HepG2 (cell line): ENCODE data around the gene MCM6. TPM values are rescaled to one million over a fixed set of nuclear protein-coding genes. Genes with fewer than 3 reads are reported as not detected.

ENCODE experiments used
- ATAC-seq: fragments of 200-7000 bp; cut with Tn5 transposase; 3 replicates; pipeline ENCODE4 v1.9.1; 2020; ENCODE audit warnings: mild to moderate bottlenecking, moderate library complexity
- BruUV-seq: library from RNA; stranded (reverse); fragments of 400-500 nt; replicated peaks from 2 replicates; lab custom pipeline; 2021; lab: Mats Ljungman, UMichigan
- CTCF ChIA-PET: fragments of 300-600 bp; formaldehyde crosslinking; extraction: SDS; loops from one replicate; lab custom pipeline; 2021; ENCODE audit warnings: low total read pairs, inconsistent platforms, low intra/inter-chr PET ratio; lab: Yijun Ruan, JAX
- POLR2A ChIA-PET: fragments of 350-600 bp; sonication (Branson Sonifier 250); formaldehyde crosslinking; loops from one replicate; lab custom pipeline; 2020; ENCODE audit warnings: antibody characterized with exemption, inconsistent platforms; lab: Yijun Ruan, JAX
- DNase-seq: peaks from one replicate; pipeline ENCODE4 v3.0.0-alpha.2; 2015; ENCODE audit warnings: low spot score
- FAIRE-seq: peaks from 3 replicates; lab custom pipeline; 2011; peaks lifted over from hg19 to GRCh38; lab: Jason Lieb, UNC
- H2AFZ ChIP-seq: one replicate; pipeline ENCODE4 v1.6.1; 2011; ENCODE audit warnings: low read length, inconsistent platforms
- H3K27ac ChIP-seq: fragments of 300-600 bp; 3 replicates; pipeline ENCODE4 v1.8.0; 2011; ENCODE audit warnings: mixed run types, mild to moderate bottlenecking, mixed read lengths, low read length, inconsistent platforms; ENCODE audit not compliant: insufficient read depth; ENCODE audit errors: extremely low read length
- H3K27me3 ChIP-seq, 2 experiments: fragments of 200-600 bp in 1 of 2; 2 replicates in 1 of 2; 3 replicates in 1 of 2; pipeline versions ENCODE4 v1.6.0 to v1.8.0; 2011; ENCODE audit warnings: low read length in 2 of 2, mild to moderate bottlenecking in 2 of 2, moderate library complexity in 2 of 2, inconsistent platforms in 1 of 2; ENCODE audit not compliant: insufficient read depth in 2 of 2, control insufficient read depth in 1 of 2
- H3K36me3 ChIP-seq, 2 experiments: fragments of 200-600 bp in 1 of 2; replicated peaks in 1 of 2; 2 replicates in 1 of 2; 3 replicates in 1 of 2; pipeline versions ENCODE4 v1.5.1 to v1.8.0; 2011; ENCODE audit warnings: low read length in 2 of 2, inconsistent platforms in 1 of 2; ENCODE audit not compliant: insufficient read depth in 2 of 2, control insufficient read depth in 1 of 2
- H3K4me1 ChIP-seq: 2 replicates; pipeline ENCODE4 v1.5.1; 2012; ENCODE audit warnings: low read length, inconsistent platforms; ENCODE audit not compliant: insufficient read depth
- H3K4me2 ChIP-seq: 2 replicates; pipeline ENCODE4 v1.6.0; 2011; ENCODE audit warnings: low read depth, low read length, inconsistent platforms
- H3K4me3 ChIP-seq, 3 experiments: fragments of 200-600 bp in 1 of 3; sonication (generic), shearing (Covaris generic) in 1 of 3; replicated peaks in 1 of 3; 2 replicates each; pipeline ENCODE4 v1.5.1; 2011 to 2016; ENCODE audit warnings: low read length in 3 of 3, inconsistent platforms in 2 of 3, low read depth in 2 of 3, mild to moderate bottlenecking in 2 of 3, control low read depth in 1 of 3, mixed read lengths in 1 of 3; ENCODE audit not compliant: insufficient read depth in 1 of 3
- H3K79me2 ChIP-seq: one replicate; pipeline ENCODE4 v1.6.1; 2011; ENCODE audit warnings: low read length, inconsistent platforms; ENCODE audit not compliant: insufficient read depth
- H3K9ac ChIP-seq: 2 replicates; pipeline ENCODE4 v1.6.0; 2011; ENCODE audit warnings: mild to moderate bottlenecking, low read depth, low read length, inconsistent platforms; ENCODE audit not compliant: insufficient read depth
- H3K9me3 ChIP-seq: 2 replicates; pipeline ENCODE4 v1.5.1; 2012; ENCODE audit warnings: mild to moderate bottlenecking, low read length
- H4K20me1 ChIP-seq: 2 replicates; pipeline ENCODE4 v1.6.0; 2011; ENCODE audit warnings: inconsistent platforms, mild to moderate bottlenecking, low read length, moderate library complexity; ENCODE audit not compliant: insufficient read depth
- AKAP8 ChIP-seq: sonication (generic); formaldehyde crosslinking; IDR thresholded peaks from 2 replicates; pipeline ENCODE4 v1.5.1; 2020; ENCODE audit warnings: mild to moderate bottlenecking, missing genetic modification reagents
- ATF7-NPFF ChIP-seq: sonication (generic); formaldehyde crosslinking; IDR thresholded peaks from 2 replicates; pipeline ENCODE4 v1.8.1; 2023; ENCODE audit warnings: mild to moderate bottlenecking, low read depth, missing genetic modification reagents, moderate library complexity
- CBX2 ChIP-seq, 2 experiments: fragments of 200-600 bp in 1 of 2; sonication (generic); formaldehyde crosslinking in 1 of 2; IDR thresholded peaks; 2 replicates each; pipeline versions ENCODE4 v1.7.0 to v1.8.1; 2018 to 2022; ENCODE audit warnings: low read depth in 2 of 2, low read length in 1 of 2, mild to moderate bottlenecking in 1 of 2, missing genetic modification reagents in 1 of 2
- HMG20A ChIP-seq: IDR thresholded peaks from 2 replicates; pipeline ENCODE4 v1.6.1; 2016; ENCODE audit warnings: borderline replicate concordance
- SOX5 ChIP-seq: IDR thresholded peaks from 2 replicates; pipeline ENCODE4 v1.6.1; 2016; ENCODE audit warnings: borderline replicate concordance
- SRSF4 ChIP-seq: fragments of 200-400 bp; formaldehyde crosslinking; IDR thresholded peaks from one replicate; pipeline ENCODE4 v1.6.1; 2018; ENCODE audit warnings: mild to moderate bottlenecking, low read depth, low read length, moderate library complexity; ENCODE audit not compliant: poor library complexity, severe bottlenecking
- SSRP1 ChIP-seq: IDR thresholded peaks from 2 replicates; pipeline ENCODE4 v1.6.1; 2016; ENCODE audit warnings: control low read depth
- SUZ12 ChIP-seq: fragments of 150-350 bp; IDR thresholded peaks from 2 replicates; pipeline ENCODE4 v1.6.1; 2014; ENCODE audit warnings: low read depth, low read length
- TCF7L2 ChIP-seq: IDR thresholded peaks from 2 replicates; pipeline ENCODE4 v1.6.1; 2011; ENCODE audit warnings: mild to moderate bottlenecking, low read depth, low read length, moderate library complexity
- ZBTB21 ChIP-seq: sonication (generic); formaldehyde crosslinking; IDR thresholded peaks from 2 replicates; pipeline ENCODE4 v1.4.0; 2020; ENCODE audit warnings: missing genetic modification reagents
- ZNF101 ChIP-seq: sonication (generic); formaldehyde crosslinking; IDR thresholded peaks from 2 replicates; pipeline ENCODE4 v1.4.0; 2020; ENCODE audit warnings: mild to moderate bottlenecking, low read depth, missing genetic modification reagents, borderline replicate concordance
- ZNF501 ChIP-seq: sonication (generic); formaldehyde crosslinking; IDR thresholded peaks from 2 replicates; pipeline ENCODE4 v1.5.1; 2020; ENCODE audit warnings: mild to moderate bottlenecking, moderate library complexity, missing genetic modification reagents
- WGBS: methylation state at CpG from one replicate; pipeline ENCODE4 v1.1.6; 2017; ENCODE audit warnings: low lambda C conversion rate; 5-methylcytosine and 5-hydroxymethylcytosine counted together
- in situ Hi-C: cut with HindIII; loops from 2 replicates; pipeline ENCODE4 v1.10.0; 2017; ENCODE audit warnings: low pct_unique_long_range_greater_than_20kb; ENCODE audit not compliant: extremely low pct_ligation_motif_present
- intact Hi-C: fragments of 100-400 bp; cut with micrococcal nuclease; formaldehyde crosslinking; loops from one replicate; pipeline ENCODE4 v1.10.0; 2022; ENCODE audit not compliant: unreplicated experiment
- polyA plus RNA-seq, 8 experiments: library from polyadenylated mRNA; depleted of rRNA in 3 of 8; stranded (reverse) in 7 of 8; unstranded in 1 of 8; fragments of >200 nt; fragmentation: Illumina TruSeq in 4 of 8; extraction: Trizol in 4 of 8; gene quantifications; 2 replicates each; pipeline versions ENCODE4 v1.2.1 to v1.2.3, GENCODE V29; 2011 to 2016; ENCODE audit warnings: low read depth in 4 of 8, missing spikeins in 1 of 8, mixed read lengths in 1 of 8; ENCODE audit not compliant: insufficient read depth in 1 of 8
- total RNA-seq, 5 experiments: library from RNA; depleted of rRNA; stranded (reverse); fragments of >200 nt; fragmentation: Illumina TruSeq; extraction: Trizol; gene quantifications; 2 replicates each; pipeline ENCODE4 v1.2.3, GENCODE V29; 2016; ENCODE audit warnings: low read depth in 1 of 5
- TF ChIP-seq, protein P1 (sequence below): sonication (generic); formaldehyde crosslinking; conservative IDR thresholded peaks from 2 replicates; pipeline ENCODE4 v1.4.0; 2020; ENCODE audit warnings: missing genetic modification reagents
- TF ChIP-seq, protein P2 (sequence below): sonication (generic); formaldehyde crosslinking; IDR thresholded peaks from 2 replicates; pipeline ENCODE4 v1.9.0; 2021; ENCODE audit warnings: missing genetic modification reagents, mild to moderate bottlenecking, borderline replicate concordance
- TF ChIP-seq, protein P3 (sequence below): sonication (generic); formaldehyde crosslinking; IDR thresholded peaks from 2 replicates; pipeline ENCODE4; 2020; ENCODE audit warnings: missing genetic modification reagents, mild to moderate bottlenecking, borderline replicate concordance
- TF ChIP-seq, protein P4 (sequence below): sonication (generic); formaldehyde crosslinking; IDR thresholded peaks from 2 replicates; pipeline ENCODE4 v1.4.0; 2020; ENCODE audit warnings: missing genetic modification reagents

The MCM6 gene
- total and polyA plus RNA-seq, 2 of the 13 experiments (the other 11 are each of a cell fraction or from before 2014, with no cell fraction given), result 9.7 to 18.7 TPM

DNA sequence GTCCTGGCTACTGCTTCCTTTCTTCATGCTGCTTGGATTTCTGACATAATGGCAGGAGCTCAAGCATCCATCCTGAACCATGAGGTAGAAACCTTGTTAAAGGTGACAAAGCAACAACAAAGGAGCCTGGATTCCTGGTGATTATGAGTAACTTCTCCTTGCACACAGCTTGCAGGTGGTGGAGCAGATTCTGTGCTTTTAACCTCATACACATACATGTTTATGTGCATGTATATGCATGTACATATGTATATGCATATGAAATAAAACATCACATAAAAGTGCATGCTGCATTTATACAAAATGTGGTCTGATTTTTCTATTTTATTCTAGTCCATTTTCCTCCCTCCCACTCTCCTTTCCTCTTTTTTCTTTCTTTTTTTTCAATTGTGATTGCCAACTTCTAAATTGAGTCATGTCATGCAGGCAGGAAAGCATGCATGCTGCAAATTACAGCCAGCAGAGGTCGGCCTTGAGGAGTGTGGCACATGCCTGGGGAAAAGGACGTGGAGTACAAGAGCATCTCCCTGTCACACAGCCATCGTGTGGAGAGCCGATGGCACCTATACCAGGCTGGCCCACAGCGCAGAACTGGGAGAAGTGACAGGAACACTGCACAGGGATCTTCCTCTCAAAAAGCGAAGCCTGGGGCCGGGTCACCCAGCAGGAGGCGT lies 57.2 kb downstream of the MCM6 start:
- no TSS peak for BruUV-seq
- POLR2A ChIA-PET, result no interaction called here
- in situ Hi-C loops, result loop anchor here (10.0 kb wide), 1 partner anchor 566 kb away; no protein-coding TSS in a partner anchor
- WGBS, result 44% methylated on average over 8 of the region's 8 CpGs
- peaks cover 0 to 7% of the 10 kb centered on the region in 2 experiments; a peak in 3 of 5 replicates for H3K27me3 ChIP-seq
- CTCF ChIA-PET, result interaction anchor here (1.5 kb wide), 1 partner anchor 559 kb away, joined by 7 read pairs; no protein-coding TSS in a partner anchor
- H3K4me3 ChIP-seq, result no peak overlapping the region
- H3K9me3 ChIP-seq, result no peaks in the 10 kb centered on the region; the same call in 1 of the 2 replicates
- no peaks in the 10 kb centered on the region for H4K20me1 ChIP-seq
- ATAC-seq, result peak; percentile 91
- intact Hi-C loops, result loop anchor here (1.0 kb wide), 1 partner anchor 565 kb away; no protein-coding TSS in a partner anchor
- H3K9ac ChIP-seq, result no peak overlapping the region
- peak; percentile 29 for DNase-seq
- no peaks in the 10 kb centered on the region for H3K4me1 ChIP-seq
- FAIRE-seq, result peak; percentile 66
- no peak overlapping the region for H2AFZ ChIP-seq
- no peak overlapping the region for H3K4me2 ChIP-seq
- no peaks in the 10 kb centered on the region for H3K79me2 ChIP-seq
- H3K36me3 ChIP-seq, result no peaks in the 10 kb centered on the region
- no peak overlapping the region for H3K27ac ChIP-seq
- TF ChIP-seq ZBTB21 (CRISPR knock-in tag) (no peak), SRSF4 (no peak), AKAP8 (CRISPR knock-in tag) (no peak), SOX5 (CRISPR knock-in tag) (no peak), ZNF501 (CRISPR knock-in tag) (no peak), ZNF101 (CRISPR knock-in tag) (no peak), CBX2 (IDR thresholded peaks at IDR 0.05; ENCODE audit: low read depth, low read length) (no peak), CBX2 (CRISPR knock-in tag; IDR thresholded peaks at IDR 0.05; ENCODE audit: low read depth) (no peak), SUZ12 (no peak), HMG20A (no peak), SSRP1 (no peak), ATF7-NPFF (CRISPR knock-in tag) (no peak), TCF7L2 (no peak)
- TF ChIP-seq, protein P1, sequence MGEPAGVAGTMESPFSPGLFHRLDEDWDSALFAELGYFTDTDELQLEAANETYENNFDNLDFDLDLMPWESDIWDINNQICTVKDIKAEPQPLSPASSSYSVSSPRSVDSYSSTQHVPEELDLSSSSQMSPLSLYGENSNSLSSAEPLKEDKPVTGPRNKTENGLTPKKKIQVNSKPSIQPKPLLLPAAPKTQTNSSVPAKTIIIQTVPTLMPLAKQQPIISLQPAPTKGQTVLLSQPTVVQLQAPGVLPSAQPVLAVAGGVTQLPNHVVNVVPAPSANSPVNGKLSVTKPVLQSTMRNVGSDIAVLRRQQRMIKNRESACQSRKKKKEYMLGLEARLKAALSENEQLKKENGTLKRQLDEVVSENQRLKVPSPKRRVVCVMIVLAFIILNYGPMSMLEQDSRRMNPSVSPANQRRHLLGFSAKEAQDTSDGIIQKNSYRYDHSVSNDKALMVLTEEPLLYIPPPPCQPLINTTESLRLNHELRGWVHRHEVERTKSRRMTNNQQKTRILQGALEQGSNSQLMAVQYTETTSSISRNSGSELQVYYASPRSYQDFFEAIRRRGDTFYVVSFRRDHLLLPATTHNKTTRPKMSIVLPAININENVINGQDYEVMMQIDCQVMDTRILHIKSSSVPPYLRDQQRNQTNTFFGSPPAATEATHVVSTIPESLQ, result no peak
- TF ChIP-seq, protein P2, sequence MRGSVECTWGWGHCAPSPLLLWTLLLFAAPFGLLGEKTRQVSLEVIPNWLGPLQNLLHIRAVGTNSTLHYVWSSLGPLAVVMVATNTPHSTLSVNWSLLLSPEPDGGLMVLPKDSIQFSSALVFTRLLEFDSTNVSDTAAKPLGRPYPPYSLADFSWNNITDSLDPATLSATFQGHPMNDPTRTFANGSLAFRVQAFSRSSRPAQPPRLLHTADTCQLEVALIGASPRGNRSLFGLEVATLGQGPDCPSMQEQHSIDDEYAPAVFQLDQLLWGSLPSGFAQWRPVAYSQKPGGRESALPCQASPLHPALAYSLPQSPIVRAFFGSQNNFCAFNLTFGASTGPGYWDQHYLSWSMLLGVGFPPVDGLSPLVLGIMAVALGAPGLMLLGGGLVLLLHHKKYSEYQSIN (CRISPR knock-in tag), result no peak
- TF ChIP-seq, protein P3, sequence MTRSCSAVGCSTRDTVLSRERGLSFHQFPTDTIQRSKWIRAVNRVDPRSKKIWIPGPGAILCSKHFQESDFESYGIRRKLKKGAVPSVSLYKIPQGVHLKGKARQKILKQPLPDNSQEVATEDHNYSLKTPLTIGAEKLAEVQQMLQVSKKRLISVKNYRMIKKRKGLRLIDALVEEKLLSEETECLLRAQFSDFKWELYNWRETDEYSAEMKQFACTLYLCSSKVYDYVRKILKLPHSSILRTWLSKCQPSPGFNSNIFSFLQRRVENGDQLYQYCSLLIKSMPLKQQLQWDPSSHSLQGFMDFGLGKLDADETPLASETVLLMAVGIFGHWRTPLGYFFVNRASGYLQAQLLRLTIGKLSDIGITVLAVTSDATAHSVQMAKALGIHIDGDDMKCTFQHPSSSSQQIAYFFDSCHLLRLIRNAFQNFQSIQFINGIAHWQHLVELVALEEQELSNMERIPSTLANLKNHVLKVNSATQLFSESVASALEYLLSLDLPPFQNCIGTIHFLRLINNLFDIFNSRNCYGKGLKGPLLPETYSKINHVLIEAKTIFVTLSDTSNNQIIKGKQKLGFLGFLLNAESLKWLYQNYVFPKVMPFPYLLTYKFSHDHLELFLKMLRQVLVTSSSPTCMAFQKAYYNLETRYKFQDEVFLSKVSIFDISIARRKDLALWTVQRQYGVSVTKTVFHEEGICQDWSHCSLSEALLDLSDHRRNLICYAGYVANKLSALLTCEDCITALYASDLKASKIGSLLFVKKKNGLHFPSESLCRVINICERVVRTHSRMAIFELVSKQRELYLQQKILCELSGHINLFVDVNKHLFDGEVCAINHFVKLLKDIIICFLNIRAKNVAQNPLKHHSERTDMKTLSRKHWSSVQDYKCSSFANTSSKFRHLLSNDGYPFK, result no peak
- TF ChIP-seq, protein P4, sequence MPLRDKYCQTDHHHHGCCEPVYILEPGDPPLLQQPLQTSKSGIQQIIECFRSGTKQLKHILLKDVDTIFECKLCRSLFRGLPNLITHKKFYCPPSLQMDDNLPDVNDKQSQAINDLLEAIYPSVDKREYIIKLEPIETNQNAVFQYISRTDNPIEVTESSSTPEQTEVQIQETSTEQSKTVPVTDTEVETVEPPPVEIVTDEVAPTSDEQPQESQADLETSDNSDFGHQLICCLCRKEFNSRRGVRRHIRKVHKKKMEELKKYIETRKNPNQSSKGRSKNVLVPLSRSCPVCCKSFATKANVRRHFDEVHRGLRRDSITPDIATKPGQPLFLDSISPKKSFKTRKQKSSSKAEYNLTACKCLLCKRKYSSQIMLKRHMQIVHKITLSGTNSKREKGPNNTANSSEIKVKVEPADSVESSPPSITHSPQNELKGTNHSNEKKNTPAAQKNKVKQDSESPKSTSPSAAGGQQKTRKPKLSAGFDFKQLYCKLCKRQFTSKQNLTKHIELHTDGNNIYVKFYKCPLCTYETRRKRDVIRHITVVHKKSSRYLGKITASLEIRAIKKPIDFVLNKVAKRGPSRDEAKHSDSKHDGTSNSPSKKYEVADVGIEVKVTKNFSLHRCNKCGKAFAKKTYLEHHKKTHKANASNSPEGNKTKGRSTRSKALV (CRISPR knock-in tag), result no peak
